GM12878 (cell line): ENCODE measurements around the gene B3GAT1.

Source experiments
- CEBPB ChIP-seq, 2 experiments: fragments of 150-350 bp in 1 of 2; IDR thresholded peaks; 2 replicates each; pipeline ENCODE4 v1.6.1; 2012 to 2014; ENCODE audit warnings: low read depth in 2 of 2, low read length in 2 of 2, borderline replicate concordance in 1 of 2, inconsistent platforms in 1 of 2
- E2F4 ChIP-seq: IDR thresholded peaks from 2 replicates; pipeline ENCODE4 v1.6.1; 2012; ENCODE audit warnings: low read depth, low read length, improper control_type of control experiment
- EZH2 ChIP-seq: IDR thresholded peaks from 2 replicates; pipeline ENCODE4 v1.6.1; 2012; ENCODE audit warnings: low read depth, mild to moderate bottlenecking, control low read depth, inconsistent platforms, low read length, borderline replicate concordance; ENCODE audit not compliant: control insufficient read depth
- FOXM1 ChIP-seq: IDR thresholded peaks from 2 replicates; pipeline ENCODE4 v1.6.1; 2012; ENCODE audit warnings: low read depth, mild to moderate bottlenecking, inconsistent platforms, low read length, moderate library complexity
- HDAC2 ChIP-seq: fragments of 200-600 bp; sonication (generic); IDR thresholded peaks from 2 replicates; pipeline ENCODE4 v1.6.1; 2017
- IKZF1 ChIP-seq: fragments of 450-650 bp; conservative IDR thresholded peaks from 2 replicates; pipeline ENCODE4 v1.6.1; 2017; ENCODE audit warnings: antibody characterized with exemption, mild to moderate bottlenecking
- NFXL1 ChIP-seq: fragments of 450-650 bp; IDR thresholded peaks from 2 replicates; pipeline ENCODE4 v1.6.1; 2017; ENCODE audit warnings: antibody characterized with exemption, mild to moderate bottlenecking, borderline replicate concordance
- USF2 ChIP-seq: IDR thresholded peaks from 2 replicates; pipeline ENCODE4 v1.6.1; 2011; ENCODE audit warnings: low read depth, low read length, improper control_type of control experiment, borderline replicate concordance
- WRNIP1 ChIP-seq: IDR thresholded peaks from 2 replicates; pipeline ENCODE4 v1.6.1; 2011; ENCODE audit warnings: low read depth, low read length, improper control_type of control experiment, borderline replicate concordance
- ZSCAN29 ChIP-seq: fragments of 450-650 bp; IDR thresholded peaks from 2 replicates; pipeline ENCODE4 v1.6.1; 2017; ENCODE audit warnings: mild to moderate bottlenecking, moderate library complexity
- TF ChIP-seq, protein P1 (sequence below), 3 experiments: IDR thresholded peaks in 2 of 3; conservative IDR thresholded peaks in 1 of 3; 2 replicates each; pipeline ENCODE4 v1.5.1; 2011; ENCODE audit warnings: low read depth in 3 of 3, low read length in 3 of 3, mild to moderate bottlenecking in 3 of 3, control low read depth in 2 of 3, moderate library complexity in 2 of 3, inconsistent platforms in 1 of 3, mixed read lengths in 1 of 3; ENCODE audit not compliant: control insufficient read depth in 2 of 3, insufficient read depth in 1 of 3; ENCODE audit errors: extremely low read depth in 1 of 3

DNA sequence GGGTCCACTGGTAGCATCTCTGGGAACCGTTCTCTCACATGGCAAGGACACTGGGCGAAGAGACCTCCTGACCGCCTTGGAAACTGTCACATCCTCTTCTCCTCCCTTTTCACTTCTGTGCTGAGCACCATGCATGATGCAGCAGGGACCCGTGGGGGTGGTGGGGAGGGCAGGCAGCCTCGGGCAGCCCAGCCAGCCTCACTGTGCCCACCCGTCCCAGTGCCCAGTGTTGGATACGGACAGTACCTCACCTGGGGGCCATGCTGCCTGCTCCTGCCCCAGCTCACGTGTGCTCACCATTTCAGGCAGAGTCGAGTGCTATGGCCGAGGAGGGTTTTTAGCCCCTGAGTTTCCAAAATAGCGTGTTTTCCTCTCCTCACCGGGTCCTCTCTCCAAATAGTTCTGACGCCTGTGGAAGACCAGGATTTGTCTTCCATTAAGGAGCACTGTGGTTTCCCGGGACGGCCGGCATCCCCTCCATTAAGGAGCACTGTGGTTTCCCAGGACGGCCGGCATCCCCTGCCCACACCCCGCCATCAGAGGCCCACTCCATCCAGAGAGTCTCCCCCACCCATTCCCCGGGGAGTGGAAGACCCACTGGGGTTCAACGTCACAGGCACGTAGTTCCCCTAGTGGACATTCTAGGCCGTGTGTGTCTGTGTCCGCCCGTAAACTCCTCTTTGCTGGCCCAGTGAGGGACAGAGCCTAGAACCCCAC lies 22.4 kb downstream of the B3GAT1 start:
- no peak for TF ChIP-seq FOXM1
- no peak for TF ChIP-seq CEBPB (IDR thresholded peaks at IDR 0.05; ENCODE audit: borderline replicate concordance in 1 of 2, low read depth in 2 of 2, low read length in 2 of 2)
- no peak for TF ChIP-seq IKZF1
- no peak for TF ChIP-seq HDAC2
- TF ChIP-seq, protein P1, sequence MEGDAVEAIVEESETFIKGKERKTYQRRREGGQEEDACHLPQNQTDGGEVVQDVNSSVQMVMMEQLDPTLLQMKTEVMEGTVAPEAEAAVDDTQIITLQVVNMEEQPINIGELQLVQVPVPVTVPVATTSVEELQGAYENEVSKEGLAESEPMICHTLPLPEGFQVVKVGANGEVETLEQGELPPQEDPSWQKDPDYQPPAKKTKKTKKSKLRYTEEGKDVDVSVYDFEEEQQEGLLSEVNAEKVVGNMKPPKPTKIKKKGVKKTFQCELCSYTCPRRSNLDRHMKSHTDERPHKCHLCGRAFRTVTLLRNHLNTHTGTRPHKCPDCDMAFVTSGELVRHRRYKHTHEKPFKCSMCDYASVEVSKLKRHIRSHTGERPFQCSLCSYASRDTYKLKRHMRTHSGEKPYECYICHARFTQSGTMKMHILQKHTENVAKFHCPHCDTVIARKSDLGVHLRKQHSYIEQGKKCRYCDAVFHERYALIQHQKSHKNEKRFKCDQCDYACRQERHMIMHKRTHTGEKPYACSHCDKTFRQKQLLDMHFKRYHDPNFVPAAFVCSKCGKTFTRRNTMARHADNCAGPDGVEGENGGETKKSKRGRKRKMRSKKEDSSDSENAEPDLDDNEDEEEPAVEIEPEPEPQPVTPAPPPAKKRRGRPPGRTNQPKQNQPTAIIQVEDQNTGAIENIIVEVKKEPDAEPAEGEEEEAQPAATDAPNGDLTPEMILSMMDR (IDR thresholded peaks at IDR 0.05 in 2 of 3, conservative IDR thresholded peaks at IDR 0.05 in 1 of 3; ENCODE audit: control insufficient read depth in 2 of 3, extremely low read depth in 1 of 3, insufficient read depth in 1 of 3, low read depth in 3 of 3, low read length in 3 of 3), result no peak
- TF ChIP-seq WRNIP1, result no peak
- no peak for TF ChIP-seq NFXL1
- TF ChIP-seq E2F4, result no peak
- no peak for TF ChIP-seq EZH2
- TF ChIP-seq USF2, result no peak
- no peak for TF ChIP-seq ZSCAN29
